Measurements from ENCODE around the gene CEBPE.

Gene CEBPE

DNA sequence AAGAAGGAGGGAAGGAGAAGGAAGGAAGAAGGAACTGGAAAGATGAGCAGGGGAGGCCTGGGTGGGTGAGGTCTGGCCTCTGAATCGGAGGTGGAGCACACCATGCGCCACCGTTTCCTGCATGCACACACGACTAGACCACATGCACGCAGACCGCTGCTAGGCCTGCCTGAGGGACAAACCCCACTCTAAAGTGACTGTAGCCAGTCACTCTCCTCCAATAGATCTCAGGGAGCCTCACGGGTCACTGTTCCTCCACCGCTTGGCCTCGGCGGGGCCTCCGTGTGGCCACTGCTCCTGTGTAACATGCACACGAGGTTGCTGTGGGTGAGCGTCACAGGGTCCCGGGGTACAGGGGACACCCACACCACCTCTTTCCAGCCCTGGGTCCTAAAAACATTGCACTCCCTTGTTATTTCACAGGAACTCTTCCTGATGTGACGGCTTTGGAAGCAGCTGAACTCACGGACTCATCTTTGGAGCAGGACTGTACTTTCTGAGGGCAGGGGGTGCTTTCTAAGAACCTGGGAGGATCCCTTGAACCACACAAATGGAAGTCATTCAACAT, 17.6 kb upstream of the CEBPE start:
- no peaks in the 10 kb centered on the region for H3K9me2 ChIP-seq (ENCODE audit: low read depth, low read length)
- H3K79me2 ChIP-seq (ENCODE audit: insufficient read depth, low read length) = no peaks in the 10 kb centered on the region
- H3K9me3 ChIP-seq (ENCODE audit: low read length) = no peaks in the 10 kb centered on the region
- H3F3A ChIP-seq (ENCODE audit: insufficient read depth, low read length) = no peaks in the 10 kb centered on the region
- no peak overlapping the region for H3K9ac ChIP-seq (ENCODE audit: low read length)
- H3K36me3 ChIP-seq (ENCODE audit: insufficient read depth, low read length) = no peaks in the 10 kb centered on the region
- no peak overlapping the region for H3K4me2 ChIP-seq (ENCODE audit: low read length)
- no peak overlapping the region for H3K27ac ChIP-seq (ENCODE audit: low read depth, low read length, poor library complexity, severe bottlenecking)
- no peak for TF ChIP-seq EZH2 (IDR thresholded peaks at IDR 0.05; ENCODE audit: borderline replicate concordance, low read length)
- TF ChIP-seq, protein P1, sequence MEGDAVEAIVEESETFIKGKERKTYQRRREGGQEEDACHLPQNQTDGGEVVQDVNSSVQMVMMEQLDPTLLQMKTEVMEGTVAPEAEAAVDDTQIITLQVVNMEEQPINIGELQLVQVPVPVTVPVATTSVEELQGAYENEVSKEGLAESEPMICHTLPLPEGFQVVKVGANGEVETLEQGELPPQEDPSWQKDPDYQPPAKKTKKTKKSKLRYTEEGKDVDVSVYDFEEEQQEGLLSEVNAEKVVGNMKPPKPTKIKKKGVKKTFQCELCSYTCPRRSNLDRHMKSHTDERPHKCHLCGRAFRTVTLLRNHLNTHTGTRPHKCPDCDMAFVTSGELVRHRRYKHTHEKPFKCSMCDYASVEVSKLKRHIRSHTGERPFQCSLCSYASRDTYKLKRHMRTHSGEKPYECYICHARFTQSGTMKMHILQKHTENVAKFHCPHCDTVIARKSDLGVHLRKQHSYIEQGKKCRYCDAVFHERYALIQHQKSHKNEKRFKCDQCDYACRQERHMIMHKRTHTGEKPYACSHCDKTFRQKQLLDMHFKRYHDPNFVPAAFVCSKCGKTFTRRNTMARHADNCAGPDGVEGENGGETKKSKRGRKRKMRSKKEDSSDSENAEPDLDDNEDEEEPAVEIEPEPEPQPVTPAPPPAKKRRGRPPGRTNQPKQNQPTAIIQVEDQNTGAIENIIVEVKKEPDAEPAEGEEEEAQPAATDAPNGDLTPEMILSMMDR (IDR thresholded peaks at IDR 0.05; ENCODE audit: low read length) = no peak
- no peak overlapping the region for H2AFZ ChIP-seq (ENCODE audit: low read length)
- H3K4me3 ChIP-seq (ENCODE audit: low read depth, low read length, poor library complexity, severe bottlenecking) = no peak overlapping the region
- no peaks in the 10 kb centered on the region for H3K4me1 ChIP-seq (ENCODE audit: insufficient read depth, low read length, severe bottlenecking)
- no peaks in the 10 kb centered on the region for H4K20me1 ChIP-seq (ENCODE audit: insufficient read depth, low read length)
- H3K27me3 ChIP-seq (ENCODE audit: insufficient read depth, low read length) = peaks cover 7% of the 10 kb centered on the region; the same call in 1 of the 2 replicates

- Histone ChIP-seq H3K79me2 (ENCODE audit: insufficient read depth, low read length) (no peaks in the 10 kb centered on the region), H3K27ac (ENCODE audit: low read depth, low read length, poor library complexity, severe bottlenecking) (no peak overlapping the region), H3K4me1 (ENCODE audit: insufficient read depth, low read length, severe bottlenecking) (no peaks in the 10 kb centered on the region), H3K27me3 (ENCODE audit: insufficient read depth, low read length) (peaks cover 7% of the 10 kb centered on the region; the same call in 1 of the 2 replicates), H3K9me3 (ENCODE audit: low read length) (no peaks in the 10 kb centered on the region), H3K4me3 (ENCODE audit: low read depth, low read length, poor library complexity, severe bottlenecking) (no peak overlapping the region), H3K36me3 (ENCODE audit: insufficient read depth, low read length) (no peaks in the 10 kb centered on the region), H3F3A (ENCODE audit: insufficient read depth, low read length) (no peaks in the 10 kb centered on the region), H3K9ac (ENCODE audit: low read length) (no peak overlapping the region), H3K4me2 (ENCODE audit: low read length) (no peak overlapping the region), H4K20me1 (ENCODE audit: insufficient read depth, low read length) (no peaks in the 10 kb centered on the region), H3K9me2 (ENCODE audit: low read depth, low read length) (no peaks in the 10 kb centered on the region), H2AFZ (ENCODE audit: low read length) (no peak overlapping the region)
- no peak for TF ChIP-seq EZH2 (IDR thresholded peaks at IDR 0.05; ENCODE audit: borderline replicate concordance, low read length)
- TF ChIP-seq, protein P1 (IDR thresholded peaks at IDR 0.05; ENCODE audit: low read length) = no peak
These were observed 13.9 kb upstream of the CEBPE start for GRCh38 chr14:23132970-23133369.

DNA sequence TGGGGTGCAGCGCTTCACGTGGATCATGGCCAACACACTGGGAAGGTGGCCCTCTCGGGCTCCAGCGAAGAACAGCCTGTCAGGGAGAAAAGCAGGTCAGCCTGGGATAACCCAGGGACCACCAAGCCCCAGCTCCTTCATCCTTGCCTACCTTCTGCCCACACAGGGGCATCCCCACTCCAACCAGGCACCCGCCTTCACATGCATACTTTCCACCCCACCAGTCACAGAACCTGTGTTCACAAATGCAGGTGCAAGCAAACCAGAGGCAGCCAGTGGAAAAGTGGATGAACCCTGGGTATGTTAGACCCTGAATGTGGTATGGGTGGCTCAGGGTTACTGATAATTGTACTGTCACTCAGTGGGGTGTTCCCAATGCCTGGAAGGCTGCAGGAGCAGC, 12.4 kb upstream of the CEBPE start:
- Histone ChIP-seq H2AFZ (ENCODE audit: low read length) (no peak overlapping the region), H3K4me2 (ENCODE audit: low read length) (no peak overlapping the region), H3K79me2 (ENCODE audit: insufficient read depth, low read length) (no peaks in the 10 kb centered on the region), H4K20me1 (ENCODE audit: insufficient read depth, low read length) (no peaks in the 10 kb centered on the region), H3K4me1 (ENCODE audit: insufficient read depth, low read length, severe bottlenecking) (no peaks in the 10 kb centered on the region), H3K9me2 (ENCODE audit: low read depth, low read length) (no peaks in the 10 kb centered on the region), H3K4me3 (ENCODE audit: low read depth, low read length, poor library complexity, severe bottlenecking) (no peak overlapping the region), H3K27ac (ENCODE audit: low read depth, low read length, poor library complexity, severe bottlenecking) (no peak overlapping the region), H3K9ac (ENCODE audit: low read length) (no peak overlapping the region), H3F3A (ENCODE audit: insufficient read depth, low read length) (no peaks in the 10 kb centered on the region), H3K36me3 (ENCODE audit: insufficient read depth, low read length) (no peaks in the 10 kb centered on the region), H3K27me3 (ENCODE audit: insufficient read depth, low read length) (peaks cover under 1% of the 10 kb centered on the region; the same call in 1 of the 2 replicates), H3K9me3 (ENCODE audit: low read length) (no peaks in the 10 kb centered on the region)
- TF ChIP-seq, protein P1 (IDR thresholded peaks at IDR 0.05; ENCODE audit: low read length) = no peak
- no peak for TF ChIP-seq EZH2 (IDR thresholded peaks at IDR 0.05; ENCODE audit: borderline replicate concordance, low read length)

Data from OCI-LY1 (cell line).